Islet of Langerhans (tissue), 1 donor: ENCODE results near the gene YBX1.
"Not testable (repeated sequence)": the region's sequence is repeated elsewhere in the genome, so short reads cannot be mapped to it uniquely, and the experiment has no call there.

Experiments
- FAIRE-seq: peaks from one replicate; lab custom pipeline; 2011; peaks lifted over from hg19 to GRCh38; lab: Jason Lieb, UNC

The YBX1 gene

GRCh38 chr1:42750041-42750440 lies 67.8 kb downstream of the YBX1 start:
- FAIRE-seq: no peak

- not testable (repeated sequence) for FAIRE-seq
These were observed 69.4 kb downstream of the YBX1 start for GRCh38 chr1:42751511-42752070.

DNA sequence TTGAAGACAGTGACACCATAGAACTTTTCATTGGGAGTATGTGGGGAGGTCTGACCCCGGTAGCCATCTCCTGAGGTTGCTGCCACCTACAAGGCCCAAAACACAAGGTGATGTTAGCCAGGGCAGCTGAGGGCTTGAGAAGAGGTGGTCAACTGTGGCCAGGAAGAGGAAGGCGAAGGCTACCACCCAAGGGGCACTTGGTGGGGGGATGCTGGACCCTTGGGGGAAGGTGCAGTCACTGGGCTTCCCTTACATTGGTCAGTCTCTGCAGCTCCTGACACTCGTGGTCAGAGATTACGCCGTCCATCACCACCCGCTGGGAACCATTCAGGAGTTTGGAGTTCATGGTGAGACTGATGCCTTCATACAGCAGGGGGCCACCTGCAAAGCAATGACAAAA lies 70.1 kb downstream of the YBX1 start:
- no peak for FAIRE-seq

DNA sequence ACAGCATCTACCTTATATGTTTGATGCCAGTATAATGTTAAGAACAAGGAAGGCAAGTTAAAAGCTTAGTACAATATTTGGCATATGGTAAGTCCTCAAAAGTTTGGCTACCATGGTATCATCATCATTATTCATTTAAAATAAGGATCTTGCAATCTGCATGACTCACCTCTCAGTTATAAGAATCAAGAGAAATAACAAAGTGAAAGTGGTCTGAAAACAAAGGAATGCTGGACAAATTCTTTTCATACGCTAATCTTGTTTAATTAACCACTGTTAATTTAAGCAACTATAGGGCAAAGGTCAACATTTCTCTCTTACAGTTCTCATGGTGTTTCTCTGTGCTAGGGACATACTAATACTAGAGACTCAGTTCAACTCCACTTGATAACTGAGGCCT lies 70.9 kb downstream of the YBX1 start:
- FAIRE-seq: no peak
